Measurements from ENCODE around the gene CHKA. TPM values are rescaled to one million over a fixed set of nuclear protein-coding genes. Genes with fewer than 3 reads are reported as not detected.

The CHKA gene
- total and polyA plus RNA-seq, 2 of the 8 experiments (the other 6 are each of a cell fraction or from before 2014, with no cell fraction given), result 61.2 to 86.6 TPM

DNA sequence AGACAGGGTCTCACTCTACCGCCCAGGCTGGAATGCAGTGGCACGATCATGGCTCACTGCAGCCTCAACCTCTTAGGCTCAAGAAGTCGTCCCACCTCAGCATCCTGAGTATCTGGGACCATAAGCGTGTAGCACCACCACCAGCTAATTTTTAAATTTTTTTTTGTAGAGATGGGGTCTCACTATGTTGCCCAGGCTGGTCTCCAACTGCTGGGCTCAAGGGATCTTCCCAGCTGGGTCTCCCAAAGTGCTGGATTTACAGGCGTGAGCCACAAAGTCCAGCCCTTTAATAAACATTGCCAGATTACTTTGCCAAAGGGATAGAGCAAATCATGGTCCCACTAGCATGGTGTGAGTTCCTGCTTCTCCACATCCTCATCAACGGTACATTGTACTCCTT is 46.3 kb upstream of the CHKA start (continued):
- TF ChIP-seq, protein P1, sequence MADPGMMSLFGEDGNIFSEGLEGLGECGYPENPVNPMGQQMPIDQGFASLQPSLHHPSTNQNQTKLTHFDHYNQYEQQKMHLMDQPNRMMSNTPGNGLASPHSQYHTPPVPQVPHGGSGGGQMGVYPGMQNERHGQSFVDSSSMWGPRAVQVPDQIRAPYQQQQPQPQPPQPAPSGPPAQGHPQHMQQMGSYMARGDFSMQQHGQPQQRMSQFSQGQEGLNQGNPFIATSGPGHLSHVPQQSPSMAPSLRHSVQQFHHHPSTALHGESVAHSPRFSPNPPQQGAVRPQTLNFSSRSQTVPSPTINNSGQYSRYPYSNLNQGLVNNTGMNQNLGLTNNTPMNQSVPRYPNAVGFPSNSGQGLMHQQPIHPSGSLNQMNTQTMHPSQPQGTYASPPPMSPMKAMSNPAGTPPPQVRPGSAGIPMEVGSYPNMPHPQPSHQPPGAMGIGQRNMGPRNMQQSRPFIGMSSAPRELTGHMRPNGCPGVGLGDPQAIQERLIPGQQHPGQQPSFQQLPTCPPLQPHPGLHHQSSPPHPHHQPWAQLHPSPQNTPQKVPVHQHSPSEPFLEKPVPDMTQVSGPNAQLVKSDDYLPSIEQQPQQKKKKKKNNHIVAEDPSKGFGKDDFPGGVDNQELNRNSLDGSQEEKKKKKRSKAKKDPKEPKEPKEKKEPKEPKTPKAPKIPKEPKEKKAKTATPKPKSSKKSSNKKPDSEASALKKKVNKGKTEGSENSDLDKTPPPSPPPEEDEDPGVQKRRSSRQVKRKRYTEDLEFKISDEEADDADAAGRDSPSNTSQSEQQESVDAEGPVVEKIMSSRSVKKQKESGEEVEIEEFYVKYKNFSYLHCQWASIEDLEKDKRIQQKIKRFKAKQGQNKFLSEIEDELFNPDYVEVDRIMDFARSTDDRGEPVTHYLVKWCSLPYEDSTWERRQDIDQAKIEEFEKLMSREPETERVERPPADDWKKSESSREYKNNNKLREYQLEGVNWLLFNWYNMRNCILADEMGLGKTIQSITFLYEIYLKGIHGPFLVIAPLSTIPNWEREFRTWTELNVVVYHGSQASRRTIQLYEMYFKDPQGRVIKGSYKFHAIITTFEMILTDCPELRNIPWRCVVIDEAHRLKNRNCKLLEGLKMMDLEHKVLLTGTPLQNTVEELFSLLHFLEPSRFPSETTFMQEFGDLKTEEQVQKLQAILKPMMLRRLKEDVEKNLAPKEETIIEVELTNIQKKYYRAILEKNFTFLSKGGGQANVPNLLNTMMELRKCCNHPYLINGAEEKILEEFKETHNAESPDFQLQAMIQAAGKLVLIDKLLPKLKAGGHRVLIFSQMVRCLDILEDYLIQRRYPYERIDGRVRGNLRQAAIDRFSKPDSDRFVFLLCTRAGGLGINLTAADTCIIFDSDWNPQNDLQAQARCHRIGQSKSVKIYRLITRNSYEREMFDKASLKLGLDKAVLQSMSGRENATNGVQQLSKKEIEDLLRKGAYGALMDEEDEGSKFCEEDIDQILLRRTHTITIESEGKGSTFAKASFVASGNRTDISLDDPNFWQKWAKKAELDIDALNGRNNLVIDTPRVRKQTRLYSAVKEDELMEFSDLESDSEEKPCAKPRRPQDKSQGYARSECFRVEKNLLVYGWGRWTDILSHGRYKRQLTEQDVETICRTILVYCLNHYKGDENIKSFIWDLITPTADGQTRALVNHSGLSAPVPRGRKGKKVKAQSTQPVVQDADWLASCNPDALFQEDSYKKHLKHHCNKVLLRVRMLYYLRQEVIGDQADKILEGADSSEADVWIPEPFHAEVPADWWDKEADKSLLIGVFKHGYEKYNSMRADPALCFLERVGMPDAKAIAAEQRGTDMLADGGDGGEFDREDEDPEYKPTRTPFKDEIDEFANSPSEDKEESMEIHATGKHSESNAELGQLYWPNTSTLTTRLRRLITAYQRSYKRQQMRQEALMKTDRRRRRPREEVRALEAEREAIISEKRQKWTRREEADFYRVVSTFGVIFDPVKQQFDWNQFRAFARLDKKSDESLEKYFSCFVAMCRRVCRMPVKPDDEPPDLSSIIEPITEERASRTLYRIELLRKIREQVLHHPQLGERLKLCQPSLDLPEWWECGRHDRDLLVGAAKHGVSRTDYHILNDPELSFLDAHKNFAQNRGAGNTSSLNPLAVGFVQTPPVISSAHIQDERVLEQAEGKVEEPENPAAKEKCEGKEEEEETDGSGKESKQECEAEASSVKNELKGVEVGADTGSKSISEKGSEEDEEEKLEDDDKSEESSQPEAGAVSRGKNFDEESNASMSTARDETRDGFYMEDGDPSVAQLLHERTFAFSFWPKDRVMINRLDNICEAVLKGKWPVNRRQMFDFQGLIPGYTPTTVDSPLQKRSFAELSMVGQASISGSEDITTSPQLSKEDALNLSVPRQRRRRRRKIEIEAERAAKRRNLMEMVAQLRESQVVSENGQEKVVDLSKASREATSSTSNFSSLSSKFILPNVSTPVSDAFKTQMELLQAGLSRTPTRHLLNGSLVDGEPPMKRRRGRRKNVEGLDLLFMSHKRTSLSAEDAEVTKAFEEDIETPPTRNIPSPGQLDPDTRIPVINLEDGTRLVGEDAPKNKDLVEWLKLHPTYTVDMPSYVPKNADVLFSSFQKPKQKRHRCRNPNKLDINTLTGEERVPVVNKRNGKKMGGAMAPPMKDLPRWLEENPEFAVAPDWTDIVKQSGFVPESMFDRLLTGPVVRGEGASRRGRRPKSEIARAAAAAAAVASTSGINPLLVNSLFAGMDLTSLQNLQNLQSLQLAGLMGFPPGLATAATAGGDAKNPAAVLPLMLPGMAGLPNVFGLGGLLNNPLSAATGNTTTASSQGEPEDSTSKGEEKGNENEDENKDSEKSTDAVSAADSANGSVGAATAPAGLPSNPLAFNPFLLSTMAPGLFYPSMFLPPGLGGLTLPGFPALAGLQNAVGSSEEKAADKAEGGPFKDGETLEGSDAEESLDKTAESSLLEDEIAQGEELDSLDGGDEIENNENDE (IDR thresholded peaks at IDR 0.05; ENCODE audit: insufficient replicate concordance, low read length), result no peak
- TF ChIP-seq EGR1 (IDR thresholded peaks at IDR 0.05; ENCODE audit: borderline replicate concordance, low read depth, low read length) (no peak), RBBP5 (IDR thresholded peaks at IDR 0.05; ENCODE audit: borderline replicate concordance, low read depth, low read length) (no peak), SRF (IDR thresholded peaks at IDR 0.05; ENCODE audit: low read depth, low read length) (no peak), RXRA (IDR thresholded peaks at IDR 0.05; ENCODE audit: insufficient read depth, low read depth, low read length) (no peak)

All from H1 (cell line).